RWPE2 (cell line): ENCODE results near the gene TRIM14.

Experiments
- ATAC-seq: fragments of 200-7000 bp; cut with Tn5 transposase; 3 replicates; pipeline ENCODE4 v1.9.1; 2021; ENCODE audit warnings: low read depth
- DNase-seq: peaks from one replicate; pipeline ENCODE4 v3.0.0-alpha.2; 2020; ENCODE audit warnings: low spot score
- H3K27ac ChIP-seq: fragments of 450-650 bp; 2 replicates; pipeline ENCODE4 v1.5.1; 2017; ENCODE audit warnings: mild to moderate bottlenecking; ENCODE audit not compliant: poor library complexity, severe bottlenecking
- H3K27me3 ChIP-seq: fragments of 250-450 bp; sonication (Bioruptor Pico); 2 replicates; pipeline ENCODE4 v1.5.1; 2021; ENCODE audit warnings: mild to moderate bottlenecking, moderate library complexity; ENCODE audit not compliant: insufficient read depth, poor library complexity, severe bottlenecking
- H3K36me3 ChIP-seq: fragments of 250-450 bp; sonication (Bioruptor Pico); 2 replicates; pipeline ENCODE4 v1.5.1; 2020; ENCODE audit warnings: low read depth, mild to moderate bottlenecking, moderate library complexity
- H3K4me1 ChIP-seq: fragments of 250-450 bp; sonication (Bioruptor Pico); 2 replicates; pipeline ENCODE4 v1.5.1; 2021; ENCODE audit warnings: mild to moderate bottlenecking, moderate library complexity; ENCODE audit not compliant: insufficient read depth, poor library complexity, severe bottlenecking
- H3K4me3 ChIP-seq: fragments of 250-450 bp; sonication (Bioruptor Pico); 2 replicates; pipeline ENCODE4 v1.5.1; 2021; ENCODE audit warnings: mild to moderate bottlenecking, moderate library complexity; ENCODE audit not compliant: severe bottlenecking
- H3K9me3 ChIP-seq: fragments of 250-450 bp; sonication (Bioruptor Pico); 2 replicates; pipeline ENCODE4 v1.5.1; 2021; ENCODE audit warnings: mild to moderate bottlenecking, moderate library complexity; ENCODE audit not compliant: severe bottlenecking
- TF ChIP-seq, protein P1 (sequence below): fragments of 450-650 bp; IDR thresholded peaks from one replicate; pipeline ENCODE4 v1.5.1; 2017; ENCODE audit warnings: mild to moderate bottlenecking, moderate library complexity; ENCODE audit not compliant: poor library complexity, severe bottlenecking

The TRIM14 gene

DNA sequence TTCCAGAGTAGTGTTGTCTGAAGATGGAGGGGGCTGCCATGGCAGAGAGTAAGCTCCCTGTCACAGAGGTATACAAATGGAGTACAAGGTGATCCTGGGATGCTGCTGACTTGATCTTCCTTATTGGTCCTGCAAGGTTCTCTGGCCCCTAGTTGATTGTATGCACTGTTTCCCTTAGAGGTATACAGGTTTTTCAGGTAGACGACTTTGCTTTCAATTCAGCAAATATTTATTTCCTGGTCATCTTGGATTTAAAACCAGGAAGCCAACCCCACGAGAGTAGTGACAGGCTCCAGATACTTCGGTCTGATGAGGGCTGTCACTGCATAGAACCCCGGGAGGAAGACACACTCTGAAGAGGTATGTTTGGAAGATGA is 16.5 kb upstream of the TRIM14 start:
- Histone ChIP-seq H3K27me3 (no peaks in the 10 kb centered on the region), H3K4me3 (no peak overlapping the region), H3K36me3 (peaks cover 57% of the 10 kb centered on the region), H3K27ac (no peak overlapping the region), H3K9me3 (no peaks in the 10 kb centered on the region), H3K4me1 (no peaks in the 10 kb centered on the region)
- TF ChIP-seq, protein P1, sequence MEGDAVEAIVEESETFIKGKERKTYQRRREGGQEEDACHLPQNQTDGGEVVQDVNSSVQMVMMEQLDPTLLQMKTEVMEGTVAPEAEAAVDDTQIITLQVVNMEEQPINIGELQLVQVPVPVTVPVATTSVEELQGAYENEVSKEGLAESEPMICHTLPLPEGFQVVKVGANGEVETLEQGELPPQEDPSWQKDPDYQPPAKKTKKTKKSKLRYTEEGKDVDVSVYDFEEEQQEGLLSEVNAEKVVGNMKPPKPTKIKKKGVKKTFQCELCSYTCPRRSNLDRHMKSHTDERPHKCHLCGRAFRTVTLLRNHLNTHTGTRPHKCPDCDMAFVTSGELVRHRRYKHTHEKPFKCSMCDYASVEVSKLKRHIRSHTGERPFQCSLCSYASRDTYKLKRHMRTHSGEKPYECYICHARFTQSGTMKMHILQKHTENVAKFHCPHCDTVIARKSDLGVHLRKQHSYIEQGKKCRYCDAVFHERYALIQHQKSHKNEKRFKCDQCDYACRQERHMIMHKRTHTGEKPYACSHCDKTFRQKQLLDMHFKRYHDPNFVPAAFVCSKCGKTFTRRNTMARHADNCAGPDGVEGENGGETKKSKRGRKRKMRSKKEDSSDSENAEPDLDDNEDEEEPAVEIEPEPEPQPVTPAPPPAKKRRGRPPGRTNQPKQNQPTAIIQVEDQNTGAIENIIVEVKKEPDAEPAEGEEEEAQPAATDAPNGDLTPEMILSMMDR, result no peak
- ATAC-seq (no peak), DNase-seq (no peak)

DNA sequence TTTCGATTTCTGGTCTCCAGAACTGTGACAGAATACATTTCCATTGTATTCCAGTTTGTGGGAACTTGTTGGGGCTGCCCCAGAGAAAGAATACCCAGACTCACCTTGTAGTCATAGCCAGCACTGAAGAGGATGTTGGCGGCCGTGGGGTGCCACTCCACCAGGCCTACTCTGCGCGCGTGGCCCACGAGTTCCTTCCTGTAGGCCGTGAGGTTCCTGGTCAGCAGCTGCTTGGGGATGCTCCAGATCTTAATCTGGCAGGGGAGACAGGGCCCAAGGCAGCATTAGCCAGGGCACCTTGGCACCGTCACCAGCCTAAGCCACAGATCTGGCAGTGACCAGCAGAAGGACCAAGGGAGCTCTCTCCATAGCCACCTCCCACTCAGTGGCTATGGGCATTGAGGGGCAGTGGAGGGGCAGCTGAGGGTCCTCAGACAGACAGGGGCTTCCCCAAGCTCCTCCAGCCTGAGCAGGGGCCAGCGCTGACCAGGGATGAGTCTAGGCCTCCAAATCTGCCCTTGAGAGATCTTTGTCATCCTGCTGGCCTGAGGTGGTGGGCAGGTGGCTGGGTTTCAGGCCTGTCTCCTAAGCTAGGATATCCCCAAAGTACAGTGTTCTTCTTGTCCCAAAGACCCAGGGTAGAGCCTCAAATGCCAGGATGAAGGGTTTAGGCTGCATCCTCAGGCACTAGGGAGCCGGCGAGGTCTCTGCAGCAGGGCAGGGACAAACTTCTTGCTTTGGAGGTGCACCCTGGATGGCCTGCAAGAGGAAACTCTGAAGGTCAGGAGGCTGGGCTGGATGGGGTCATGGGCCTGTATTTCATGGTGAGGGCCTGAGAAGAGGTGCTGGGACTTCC is 15.9 kb upstream of the TRIM14 start:
- Histone ChIP-seq H3K27me3 (no peaks in the 10 kb centered on the region), H3K36me3 (peaks cover 61% of the 10 kb centered on the region), H3K9me3 (no peaks in the 10 kb centered on the region), H3K27ac (no peak overlapping the region), H3K4me3 (no peak overlapping the region), H3K4me1 (no peaks in the 10 kb centered on the region)
- DNase-seq (peak; percentile 19), ATAC-seq (no peak)
- TF ChIP-seq, protein P1, result no peak

DNA sequence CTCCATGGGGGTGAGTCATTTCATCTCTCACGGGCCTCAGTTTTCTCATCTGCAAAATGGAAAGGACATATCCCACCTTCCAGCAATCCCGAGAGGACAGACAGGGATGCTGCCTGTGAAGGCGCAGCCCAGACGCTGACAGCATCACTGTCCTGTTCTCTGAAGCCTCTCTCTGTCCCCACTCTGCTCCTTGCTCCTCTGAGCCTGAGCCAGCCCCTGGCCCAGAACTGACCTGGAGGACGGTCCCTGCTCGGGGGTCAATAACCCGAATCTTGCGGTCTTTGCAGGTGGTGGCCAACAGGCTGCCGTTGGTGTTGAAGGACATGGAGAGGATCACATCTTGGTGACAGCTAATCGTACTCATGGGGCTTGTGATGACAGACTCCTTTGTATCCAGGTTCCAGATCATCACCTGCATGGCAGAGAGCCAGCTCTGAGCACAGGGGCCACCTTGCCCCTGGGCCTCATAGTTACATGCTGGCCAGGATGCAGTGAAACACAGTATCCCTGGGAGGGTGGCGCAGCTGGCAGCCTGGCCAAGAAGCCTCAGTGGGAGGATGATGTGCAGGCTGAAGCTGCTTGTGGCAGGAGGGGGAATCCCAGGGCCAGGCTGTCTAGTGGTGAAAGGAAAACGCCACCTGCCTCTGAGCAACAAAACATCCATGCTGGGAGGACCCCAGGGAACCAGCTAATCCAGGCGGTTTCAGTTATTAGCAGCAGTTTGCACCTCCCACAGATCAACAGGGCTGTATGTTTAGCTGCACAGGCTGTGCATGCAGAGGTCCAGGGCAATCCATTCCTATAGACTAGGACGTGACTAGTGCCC is 14.0 kb upstream of the TRIM14 start:
- H3K27ac ChIP-seq, result no peak overlapping the region
- no peaks in the 10 kb centered on the region for H3K9me3 ChIP-seq
- no peak overlapping the region for H3K4me3 ChIP-seq
- DNase-seq, result peak; percentile 36
- H3K36me3 ChIP-seq, result peaks cover 67% of the 10 kb centered on the region
- no peaks in the 10 kb centered on the region for H3K27me3 ChIP-seq
- ATAC-seq, result no peak
- no peaks in the 10 kb centered on the region for H3K4me1 ChIP-seq
- TF ChIP-seq, protein P1, result no peak

DNA sequence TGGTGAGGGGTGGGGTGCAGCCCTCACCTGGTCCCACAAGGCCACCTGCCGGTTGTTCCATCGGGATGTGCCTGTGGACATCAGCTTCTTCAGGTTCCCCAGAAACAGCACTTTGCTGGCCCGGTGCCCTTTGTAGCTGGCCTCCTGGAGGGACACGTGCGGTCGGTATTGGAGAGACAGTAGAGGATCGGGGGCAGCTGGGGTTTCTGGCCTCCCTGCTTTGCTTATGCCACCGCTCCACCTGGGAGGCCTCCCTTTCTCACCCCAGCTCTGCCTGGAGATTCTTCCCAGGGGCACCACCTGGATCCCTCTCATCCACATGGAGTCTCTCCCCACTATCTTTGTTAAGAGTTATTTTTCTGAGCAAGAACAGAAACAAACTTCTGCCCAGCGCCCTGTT is 13.1 kb upstream of the TRIM14 start:
- ATAC-seq, result no peak
- TF ChIP-seq, protein P1, result no peak
- no peaks in the 10 kb centered on the region for H3K9me3 ChIP-seq
- H3K4me1 ChIP-seq, result no peaks in the 10 kb centered on the region
- peaks cover 68% of the 10 kb centered on the region for H3K36me3 ChIP-seq
- no peak overlapping the region for H3K4me3 ChIP-seq
- H3K27ac ChIP-seq, result no peak overlapping the region
- no peak for DNase-seq
- no peaks in the 10 kb centered on the region for H3K27me3 ChIP-seq
